H9 (cell line): ENCODE measurements around the gene TMEM184B. TPM values are rescaled to one million over a fixed set of nuclear protein-coding genes. Genes with fewer than 3 reads are reported as not detected.
"Not testable (repeated sequence)": the region's sequence is repeated elsewhere in the genome, so short reads cannot be mapped to it uniquely, and the experiment has no call there.

Experiments used
- DNase-seq: peaks from one replicate; pipeline ENCODE4 v3.0.0-alpha.2; 2017
- H2AFZ ChIP-seq: one replicate; pipeline ENCODE4 v1.6.1; 2013; ENCODE audit warnings: mild to moderate bottlenecking, low read length, control low read depth, moderate library complexity
- H2AK5ac ChIP-seq: 2 replicates; pipeline ENCODE4 v1.6.1; 2013; ENCODE audit warnings: low read length, control low read depth, mixed read lengths; ENCODE audit not compliant: insufficient read length
- H2BK120ac ChIP-seq: one replicate; pipeline ENCODE4 v1.6.1; 2013; ENCODE audit warnings: low read depth, mild to moderate bottlenecking, low read length, control low read depth, inconsistent platforms; ENCODE audit not compliant: poor library complexity, severe bottlenecking
- H2BK12ac ChIP-seq: 2 replicates; pipeline ENCODE4 v1.6.1; 2013; ENCODE audit warnings: low read length, control low read depth, mixed read lengths, low read depth; ENCODE audit not compliant: insufficient read length
- H2BK15ac ChIP-seq: 2 replicates; pipeline ENCODE4 v1.6.1; 2013; ENCODE audit warnings: low read depth, low read length, control low read depth
- H2BK20ac ChIP-seq: one replicate; pipeline ENCODE4 v1.6.1; 2013; ENCODE audit warnings: low read depth, mild to moderate bottlenecking, low read length, control low read depth, inconsistent platforms; ENCODE audit not compliant: poor library complexity, severe bottlenecking
- H2BK5ac ChIP-seq: 2 replicates; pipeline ENCODE4 v1.6.1; 2013; ENCODE audit warnings: low read length, control low read depth, mixed read lengths; ENCODE audit not compliant: insufficient read length
- H3K14ac ChIP-seq: 2 replicates; pipeline ENCODE4 v1.6.1; 2013; ENCODE audit warnings: low read length, control low read depth; ENCODE audit not compliant: insufficient read depth
- H3K18ac ChIP-seq: 2 replicates; pipeline ENCODE4 v1.6.1; 2013; ENCODE audit warnings: low read depth, mild to moderate bottlenecking, mixed read lengths, low read length, control low read depth; ENCODE audit not compliant: insufficient read length
- H3K23ac ChIP-seq: 2 replicates; pipeline ENCODE4 v1.6.1; 2013; ENCODE audit warnings: low read length, control low read depth, mixed read lengths, low read depth; ENCODE audit not compliant: insufficient read length
- H3K23me2 ChIP-seq: 2 replicates; pipeline ENCODE4 v1.6.1; 2013; ENCODE audit warnings: low read depth, mild to moderate bottlenecking, mixed read lengths, low read length, control low read depth; ENCODE audit not compliant: insufficient read length, poor library complexity, severe bottlenecking
- H3K27ac ChIP-seq: 2 replicates; pipeline ENCODE4 v1.5.1; 2013; ENCODE audit warnings: low read length, control low read depth, mixed read lengths, low read depth; ENCODE audit not compliant: insufficient read length
- H3K27me3 ChIP-seq: 2 replicates; pipeline ENCODE4 v1.6.1; 2013; ENCODE audit warnings: low read length, control low read depth, inconsistent platforms; ENCODE audit not compliant: insufficient read depth
- H3K4ac ChIP-seq: 2 replicates; pipeline ENCODE4 v1.6.1; 2013; ENCODE audit warnings: low read depth, mild to moderate bottlenecking, control low read depth, inconsistent platforms, low read length, moderate library complexity
- H3K4me1 ChIP-seq: 2 replicates; pipeline ENCODE4 v1.6.1; 2013; ENCODE audit warnings: low read length, control low read depth, inconsistent platforms; ENCODE audit not compliant: insufficient read depth
- H3K4me2 ChIP-seq: 2 replicates; pipeline ENCODE4 v1.6.1; 2013; ENCODE audit warnings: low read length, control low read depth, mixed read lengths; ENCODE audit not compliant: insufficient read length, insufficient read depth
- H3K56ac ChIP-seq: 2 replicates; pipeline ENCODE4 v1.6.1; 2013; ENCODE audit warnings: low read depth, mild to moderate bottlenecking, mixed read lengths, low read length, control low read depth; ENCODE audit not compliant: insufficient read length
- H3K79me1 ChIP-seq: 2 replicates; pipeline ENCODE4 v1.6.1; 2013; ENCODE audit warnings: low read depth, mild to moderate bottlenecking, moderate library complexity, low read length, control low read depth, inconsistent platforms; ENCODE audit not compliant: insufficient read depth, poor library complexity, severe bottlenecking
- H3K79me2 ChIP-seq: 2 replicates; pipeline ENCODE4 v1.6.1; 2013; ENCODE audit warnings: low read length, control low read depth, inconsistent platforms; ENCODE audit not compliant: insufficient read depth
- H3K9ac ChIP-seq: 2 replicates; pipeline ENCODE4 v1.6.1; 2013; ENCODE audit warnings: low read length, control low read depth, mixed read lengths; ENCODE audit not compliant: insufficient read length; ENCODE audit errors: extremely low read depth
- H3K9me3 ChIP-seq: one replicate; pipeline ENCODE4 v1.6.1; 2013; ENCODE audit warnings: low read depth, low read length, inconsistent platforms; ENCODE audit not compliant: control insufficient read depth
- H3T11ph ChIP-seq: one replicate; pipeline ENCODE4 v1.6.1; 2013; ENCODE audit warnings: mild to moderate bottlenecking, low read length, control low read depth, inconsistent platforms
- H4K20me1 ChIP-seq: one replicate; pipeline ENCODE4 v1.6.1; 2013; ENCODE audit not compliant: control insufficient read depth, insufficient read length, insufficient read depth
- H4K5ac ChIP-seq: 2 replicates; pipeline ENCODE4 v1.6.1; 2013; ENCODE audit warnings: low read depth, mild to moderate bottlenecking, mixed read lengths, low read length, control low read depth; ENCODE audit not compliant: insufficient read length
- H4K8ac ChIP-seq: replicated peaks from 2 replicates; pipeline ENCODE4 v1.6.1; 2013; ENCODE audit warnings: low read length, control low read depth, mixed read lengths, low read depth; ENCODE audit not compliant: insufficient read length
- H4K91ac ChIP-seq: 2 replicates; pipeline ENCODE4 v1.6.1; 2013; ENCODE audit warnings: low read depth, mild to moderate bottlenecking, moderate library complexity, mixed read lengths, low read length, control low read depth; ENCODE audit not compliant: insufficient read length
- H3K27ac Mint-ChIP-seq, 3 experiments: 2 replicates in 2 of 3; 3 replicates in 1 of 3; pipeline ENCODE4 v1.8.0; 2020 to 2021; ENCODE audit warnings: mixed read lengths in 3 of 3, mild to moderate bottlenecking in 1 of 3, moderate library complexity in 1 of 3
- H3K27me3 Mint-ChIP-seq: 2 replicates; pipeline ENCODE4 v1.8.0; 2021; ENCODE audit warnings: low read depth, mild to moderate bottlenecking, moderate library complexity, mixed read lengths
- H3K36me3 Mint-ChIP-seq, 3 experiments: 2 replicates in 2 of 3; 3 replicates in 1 of 3; pipeline ENCODE4 v1.8.0; 2020 to 2021; ENCODE audit warnings: low read depth in 3 of 3, mixed read lengths in 3 of 3; ENCODE audit not compliant: insufficient read depth in 1 of 3
- H3K4me1 Mint-ChIP-seq, 2 experiments: 2 replicates each; pipeline ENCODE4 v1.8.0; 2020; ENCODE audit warnings: mixed read lengths in 2 of 2
- H3K4me3 Mint-ChIP-seq, 2 experiments: 2 replicates in 1 of 2; 3 replicates in 1 of 2; pipeline ENCODE4 v1.8.0; 2020 to 2021; ENCODE audit warnings: mild to moderate bottlenecking in 2 of 2, mixed read lengths in 2 of 2, moderate library complexity in 1 of 2
- H3K9me3 Mint-ChIP-seq, 2 experiments: 2 replicates in 1 of 2; 3 replicates in 1 of 2; pipeline ENCODE4 v1.8.0; 2020; ENCODE audit warnings: mild to moderate bottlenecking in 2 of 2, mixed read lengths in 2 of 2, moderate library complexity in 1 of 2
- CTCF ChIP-seq: fragments of 200-600 bp; sonication (generic); conservative IDR thresholded peaks from 3 replicates; pipeline ENCODE4 v1.8.0; 2021; ENCODE audit warnings: antibody characterized with exemption, mild to moderate bottlenecking
- WGBS: extraction: QIAGEN DNeasy Blood & Tissue Kit; methylation state at CpG from one replicate; pipeline ENCODE4 v1.1.7; 2013; ENCODE audit warnings: missing lambda C conversion rate, low lambda C conversion rate, mixed read lengths; ENCODE audit not compliant: insufficient read length; ENCODE audit errors: extremely low coverage; 5-methylcytosine and 5-hydroxymethylcytosine counted together
- total RNA-seq: library from RNA; stranded (reverse); gene quantifications from 2 replicates; pipeline ENCODE4 v1.2.1, GENCODE V29; 2021

Gene TMEM184B
- total RNA-seq, 1 experiment from 2014 or later: 58.5 TPM

DNA sequence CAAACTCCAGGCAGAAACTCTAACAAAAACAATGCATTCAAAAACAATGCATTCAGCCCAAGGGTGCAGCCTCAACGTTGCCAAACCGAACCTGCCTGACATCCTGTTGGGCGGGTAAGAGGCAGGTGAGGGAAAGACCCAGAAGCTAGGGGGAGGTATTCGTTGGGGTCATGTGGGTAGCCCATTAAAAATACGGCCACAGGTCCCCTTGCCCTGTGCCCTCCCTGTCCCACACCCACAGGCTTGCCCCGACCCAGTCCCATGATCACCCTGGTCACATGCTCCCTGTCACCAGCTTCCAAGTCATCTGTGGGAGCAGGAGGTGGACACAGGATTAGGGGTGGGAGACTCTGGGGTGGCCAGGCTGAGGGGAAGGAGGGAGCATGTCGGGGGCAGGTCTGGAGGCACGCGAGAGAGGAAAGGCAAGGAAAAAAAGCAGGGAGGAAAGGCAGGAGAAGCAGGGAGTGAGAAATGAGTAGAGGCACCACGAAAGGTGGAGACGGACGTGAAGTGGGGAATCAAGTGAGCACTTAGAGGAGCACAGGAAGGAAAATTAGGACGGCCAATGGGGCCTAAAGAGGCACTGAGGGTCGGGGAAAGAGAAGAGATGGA, 91.9 kb downstream of the TMEM184B start:
- H2BK120ac ChIP-seq: peak overlapping the region; percentile 26
- no CpG with 5 or more reads among the region's 14 CpGs for WGBS
- no peak overlapping the region for H2AFZ ChIP-seq
- Mint-ChIP-seq H3K27me3 (no peaks in the 10 kb centered on the region), H3K9me3 (no peaks in the 10 kb centered on the region), H3K4me3 (peak overlapping the region; percentile 86 to 91), H3K27ac (peak overlapping the region; percentile 98 to 99 (median 99)), H3K36me3 (peaks cover 0 to 7% (median 0%) of the 10 kb centered on the region in 3 experiments; a peak in 3 of 7 replicates), H3K4me1 (peaks cover 33 to 44% of the 10 kb centered on the region in 2 experiments)
- peak overlapping the region; percentile 58 for H3K56ac ChIP-seq
- no peaks in the 10 kb centered on the region for H3K9me3 ChIP-seq
- H2BK12ac ChIP-seq: peak overlapping the region; percentile 58
- no peak for TF ChIP-seq CTCF
- peak overlapping the region; percentile 98 for H4K5ac ChIP-seq
- H3K27ac ChIP-seq: peak overlapping the region; percentile 88
- H3K79me2 ChIP-seq: no peaks in the 10 kb centered on the region
- peak overlapping the region; percentile 71 for H3K4ac ChIP-seq
- peak overlapping the region; percentile 87 for H3K9ac ChIP-seq
- no peaks in the 10 kb centered on the region for H4K20me1 ChIP-seq
- peaks cover 12% of the 10 kb centered on the region for H3K4me1 ChIP-seq
- peak overlapping the region; percentile 91 for H3K14ac ChIP-seq
- H3K18ac ChIP-seq: peak overlapping the region; percentile 95
- H3K27me3 ChIP-seq: no peaks in the 10 kb centered on the region
- no peak overlapping the region for H2BK20ac ChIP-seq
- H2BK15ac ChIP-seq: no peak overlapping the region
- peak overlapping the region; percentile 96 for H4K8ac ChIP-seq
- H4K91ac ChIP-seq: peak overlapping the region; percentile 90
- no peaks in the 10 kb centered on the region for H3K79me1 ChIP-seq
- no peak overlapping the region for H3K23ac ChIP-seq
- peak overlapping the region; percentile 85 for H3K4me2 ChIP-seq
- H3T11ph ChIP-seq: peak overlapping the region; percentile 69
- peak overlapping the region; percentile 97 for H2BK5ac ChIP-seq
- H3K23me2 ChIP-seq: peaks cover 8% of the 10 kb centered on the region
- no peak for DNase-seq
- H2AK5ac ChIP-seq: peak overlapping the region; percentile 77

DNA sequence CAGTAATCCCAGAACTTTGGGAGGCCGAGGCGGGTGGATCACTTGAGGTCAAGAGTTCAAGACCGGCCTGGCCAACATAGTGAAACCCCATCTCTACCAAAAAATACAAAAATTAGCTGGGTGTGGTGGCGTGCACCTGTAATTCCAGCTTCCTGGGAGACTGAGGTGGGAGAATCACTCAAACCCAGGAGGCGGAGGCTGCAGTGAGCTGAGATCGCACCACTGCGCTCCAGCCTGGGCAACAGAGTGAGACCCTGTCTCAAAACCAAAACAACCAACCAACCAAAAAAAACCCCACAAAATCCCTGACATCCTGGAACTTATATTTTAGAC, 94.2 kb downstream of the TMEM184B start:
- not testable (repeated sequence) for H3K27ac ChIP-seq
- WGBS: no CpG with 5 or more reads among the region's 7 CpGs

More for the DNA sequence above, 94.2 kb downstream of the TMEM184B start:
- H3K9me3 ChIP-seq, H4K91ac ChIP-seq, H2BK15ac ChIP-seq, H3K79me1 ChIP-seq, H3K14ac ChIP-seq, H3K79me2 ChIP-seq, H2AFZ ChIP-seq, H3K27ac Mint-ChIP-seq, H3K4me2 ChIP-seq, H2AK5ac ChIP-seq, H3K4me3 Mint-ChIP-seq, H4K8ac ChIP-seq, H3K18ac ChIP-seq, DNase-seq, H3K9ac ChIP-seq, H3K27me3 Mint-ChIP-seq, H3T11ph ChIP-seq, H3K9me3 Mint-ChIP-seq, H2BK120ac ChIP-seq, H2BK12ac ChIP-seq, H2BK20ac ChIP-seq, H2BK5ac ChIP-seq, H3K23ac ChIP-seq, H3K56ac ChIP-seq, H3K23me2 ChIP-seq, H4K5ac ChIP-seq, H3K36me3 Mint-ChIP-seq, H3K27me3 ChIP-seq, H4K20me1 ChIP-seq, H3K4ac ChIP-seq: not testable (repeated sequence)
- H3K4me1 Mint-ChIP-seq: peaks cover 29 to 32% of the 10 kb centered on the region in 2 experiments
- peaks cover 12% of the 10 kb centered on the region for H3K4me1 ChIP-seq
